HepG2 (cell line): ENCODE results near the gene EIF3B. TPM values are rescaled to one million over a fixed set of nuclear protein-coding genes. Genes with fewer than 3 reads are reported as not detected.

ENCODE experiments used
- ELF1 ChIP-seq: sonication (generic); formaldehyde crosslinking; IDR thresholded peaks from 2 replicates; pipeline ENCODE4 v1.4.0; 2020; ENCODE audit warnings: missing genetic modification reagents
- FOXC1 ChIP-seq: sonication (generic); formaldehyde crosslinking; IDR thresholded peaks from 2 replicates; pipeline ENCODE4 v1.8.0; 2022; ENCODE audit warnings: mild to moderate bottlenecking, missing genetic modification reagents, borderline replicate concordance
- HOXA9 ChIP-seq: sonication (generic); formaldehyde crosslinking; IDR thresholded peaks from 2 replicates; pipeline ENCODE4 v1.8.1; 2022; ENCODE audit warnings: missing genetic modification reagents, mild to moderate bottlenecking, moderate library complexity, borderline replicate concordance
- JUNB ChIP-seq: sonication (generic); formaldehyde crosslinking; IDR thresholded peaks from 2 replicates; pipeline ENCODE4 v1.8.0; 2022; ENCODE audit warnings: missing genetic modification reagents, mild to moderate bottlenecking, borderline replicate concordance
- MAFG ChIP-seq: sonication (generic); formaldehyde crosslinking; IDR thresholded peaks from 2 replicates; pipeline ENCODE4 v1.5.1; 2020; ENCODE audit warnings: mild to moderate bottlenecking, missing genetic modification reagents
- MAFK ChIP-seq, 2 experiments: IDR thresholded peaks in 1 of 2; conservative IDR thresholded peaks in 1 of 2; 2 replicates each; pipeline ENCODE4 v1.6.1; 2011; ENCODE audit warnings: improper control_type of control experiment in 2 of 2, low read length in 2 of 2
- NONO ChIP-seq, 2 experiments: fragments of 450-650 bp in 1 of 2; sonication (generic) in 1 of 2; formaldehyde crosslinking in 1 of 2; IDR thresholded peaks in 1 of 2; conservative IDR thresholded peaks in 1 of 2; 2 replicates each; pipeline versions ENCODE4 v1.6.1 to v1.8.0; 2017 to 2022; ENCODE audit warnings: mild to moderate bottlenecking in 1 of 2, missing genetic modification reagents in 1 of 2, moderate library complexity in 1 of 2
- PHB2 ChIP-seq: fragments of 450-650 bp; IDR thresholded peaks from 2 replicates; pipeline ENCODE4 v1.6.1; 2018; ENCODE audit not compliant: partially characterized antibody
- PHF8 ChIP-seq: sonication (generic); formaldehyde crosslinking; IDR thresholded peaks from 2 replicates; pipeline ENCODE4 v1.5.0; 2020; ENCODE audit warnings: missing genetic modification reagents
- RAD21 ChIP-seq: fragments of 450-650 bp; formaldehyde crosslinking; IDR thresholded peaks from 2 replicates; pipeline ENCODE4 v1.5.0; 2020; ENCODE audit warnings: mild to moderate bottlenecking
- RBFOX2 ChIP-seq: fragments of 200-400 bp; formaldehyde crosslinking; IDR thresholded peaks from 2 replicates; pipeline ENCODE4 v1.6.1; 2017; ENCODE audit warnings: low read depth, mild to moderate bottlenecking, low read length
- REXO4 ChIP-seq: sonication (generic); formaldehyde crosslinking; IDR thresholded peaks from 2 replicates; pipeline ENCODE4 v1.8.0; 2022; ENCODE audit warnings: missing genetic modification reagents, mild to moderate bottlenecking, borderline replicate concordance
- SYNCRIP ChIP-seq: fragments of 200-400 bp; formaldehyde crosslinking; IDR thresholded peaks from 2 replicates; pipeline ENCODE4 v1.6.1; 2018; ENCODE audit warnings: mild to moderate bottlenecking, low read depth, low read length; ENCODE audit not compliant: insufficient read depth
- USF2 ChIP-seq, 2 experiments: sonication (generic) in 1 of 2; formaldehyde crosslinking in 1 of 2; IDR thresholded peaks; 2 replicates each; pipeline versions ENCODE4 v1.5.1 to v1.6.1; 2011 to 2020; ENCODE audit warnings: borderline replicate concordance in 1 of 2, low read depth in 1 of 2, low read length in 1 of 2, mild to moderate bottlenecking in 1 of 2, missing genetic modification reagents in 1 of 2, moderate library complexity in 1 of 2
- YEATS4 ChIP-seq: sonication (generic); formaldehyde crosslinking; IDR thresholded peaks from 2 replicates; pipeline ENCODE4 v1.4.0; 2020; ENCODE audit warnings: missing genetic modification reagents, borderline replicate concordance
- ZBTB7A ChIP-seq: sonication (generic); formaldehyde crosslinking; IDR thresholded peaks from 2 replicates; pipeline ENCODE4 v1.8.0; 2022; ENCODE audit warnings: mild to moderate bottlenecking, missing genetic modification reagents
- ZNF20 ChIP-seq: sonication (generic); formaldehyde crosslinking; IDR thresholded peaks from 2 replicates; pipeline ENCODE4 v1.4.0; 2020; ENCODE audit warnings: mild to moderate bottlenecking, moderate library complexity, missing genetic modification reagents
- ZNF256 ChIP-seq: sonication (generic); formaldehyde crosslinking; conservative IDR thresholded peaks from 2 replicates; pipeline ENCODE4 v1.4.0; 2020; ENCODE audit warnings: missing genetic modification reagents
- ZNF260 ChIP-seq: sonication (generic); formaldehyde crosslinking; IDR thresholded peaks from 2 replicates; pipeline ENCODE4 v1.4.0; 2020; ENCODE audit warnings: missing genetic modification reagents, low read depth, mild to moderate bottlenecking, borderline replicate concordance
- ZNF292 ChIP-seq: sonication (generic); formaldehyde crosslinking; IDR thresholded peaks from 2 replicates; pipeline ENCODE4 v1.8.1; 2022; ENCODE audit warnings: mild to moderate bottlenecking, low read depth, missing genetic modification reagents, borderline replicate concordance
- ZNF296 ChIP-seq: sonication (generic); formaldehyde crosslinking; conservative IDR thresholded peaks from 2 replicates; pipeline ENCODE4 v1.5.0; 2020; ENCODE audit warnings: mild to moderate bottlenecking, missing genetic modification reagents
- ZNF382 ChIP-seq: sonication (generic); formaldehyde crosslinking; IDR thresholded peaks from 2 replicates; pipeline ENCODE4 v1.5.0; 2020; ENCODE audit warnings: missing genetic modification reagents, mild to moderate bottlenecking, borderline replicate concordance
- ZNF543 ChIP-seq: sonication (generic); formaldehyde crosslinking; IDR thresholded peaks from 2 replicates; pipeline ENCODE4 v1.4.0; 2020; ENCODE audit warnings: mild to moderate bottlenecking, missing genetic modification reagents
- ZNF572 ChIP-seq: sonication (generic); formaldehyde crosslinking; IDR thresholded peaks from 2 replicates; pipeline ENCODE4 v1.5.1; 2020; ENCODE audit warnings: mild to moderate bottlenecking, missing genetic modification reagents
- ZNF652 ChIP-seq: IDR thresholded peaks from 2 replicates; pipeline ENCODE4 v1.6.1; 2016; ENCODE audit warnings: low read depth, borderline replicate concordance
- ZNF772 ChIP-seq: sonication (generic); formaldehyde crosslinking; IDR thresholded peaks from 2 replicates; pipeline ENCODE4 v1.5.0; 2020; ENCODE audit warnings: mild to moderate bottlenecking, missing genetic modification reagents
- polyA plus RNA-seq, 8 experiments: library from polyadenylated mRNA; depleted of rRNA in 3 of 8; stranded (reverse) in 7 of 8; unstranded in 1 of 8; fragments of >200 nt; fragmentation: Illumina TruSeq in 4 of 8; extraction: Trizol in 4 of 8; gene quantifications; 2 replicates each; pipeline versions ENCODE4 v1.2.1 to v1.2.3, GENCODE V29; 2011 to 2016; ENCODE audit warnings: low read depth in 4 of 8, missing spikeins in 1 of 8, mixed read lengths in 1 of 8; ENCODE audit not compliant: insufficient read depth in 1 of 8
- total RNA-seq, 5 experiments: library from RNA; depleted of rRNA; stranded (reverse); fragments of >200 nt; fragmentation: Illumina TruSeq; extraction: Trizol; gene quantifications; 2 replicates each; pipeline ENCODE4 v1.2.3, GENCODE V29; 2016; ENCODE audit warnings: low read depth in 1 of 5
- TF ChIP-seq, protein P1 (sequence below): sonication (generic); formaldehyde crosslinking; IDR thresholded peaks from 2 replicates; pipeline ENCODE4 v1.4.0; 2020; ENCODE audit warnings: missing genetic modification reagents, low read depth, mild to moderate bottlenecking, borderline replicate concordance

Gene EIF3B
- total and polyA plus RNA-seq, 2 of the 13 experiments (the other 11 are each of a cell fraction or from before 2014, with no cell fraction given) = 92.2 to 241 TPM

- TF ChIP-seq USF2 (IDR thresholded peaks at IDR 0.05; ENCODE audit: low read depth, low read length) (no peak), USF2 (CRISPR knock-in tag; IDR thresholded peaks at IDR 0.05; ENCODE audit: borderline replicate concordance) (no peak), HOXA9 (CRISPR knock-in tag) (no peak), ZNF296 (CRISPR knock-in tag) (no peak), ZNF260 (CRISPR knock-in tag) (no peak), ZBTB7A (CRISPR knock-in tag) (0 out of 2 replicates have a peak, but pooled peaks have one; percentile 27), MAFG (CRISPR knock-in tag) (no peak), ZNF292 (no peak), MAFK (conservative IDR thresholded peaks at IDR 0.05 in 1 of 2, IDR thresholded peaks at IDR 0.05 in 1 of 2; ENCODE audit: low read length in 2 of 2) (no peak), ZNF256 (CRISPR knock-in tag) (no peak), RBFOX2 (peak; percentile 42), ZNF382 (no peak), RAD21 (CRISPR knock-in tag) (no peak), JUNB (no peak), ELF1 (CRISPR knock-in tag) (no peak), ZNF772 (peak; percentile 58; the same call in 1 of the 2 replicates), PHF8 (peak; percentile 27; the same call in 1 of the 2 replicates), FOXC1 (CRISPR knock-in tag) (no peak), REXO4 (CRISPR knock-in tag) (no peak), PHB2 (no peak), ZNF543 (CRISPR knock-in tag) (no peak), SYNCRIP (no peak), ZNF20 (no peak), YEATS4 (0 out of 2 replicates have a peak, but pooled peaks have one; percentile 28), ZNF652 (CRISPR knock-in tag) (no peak), NONO (IDR thresholded peaks at IDR 0.05) (no peak), NONO (CRISPR knock-in tag; conservative IDR thresholded peaks at IDR 0.05) (no peak), ZNF572 (no peak)
- TF ChIP-seq, protein P1, sequence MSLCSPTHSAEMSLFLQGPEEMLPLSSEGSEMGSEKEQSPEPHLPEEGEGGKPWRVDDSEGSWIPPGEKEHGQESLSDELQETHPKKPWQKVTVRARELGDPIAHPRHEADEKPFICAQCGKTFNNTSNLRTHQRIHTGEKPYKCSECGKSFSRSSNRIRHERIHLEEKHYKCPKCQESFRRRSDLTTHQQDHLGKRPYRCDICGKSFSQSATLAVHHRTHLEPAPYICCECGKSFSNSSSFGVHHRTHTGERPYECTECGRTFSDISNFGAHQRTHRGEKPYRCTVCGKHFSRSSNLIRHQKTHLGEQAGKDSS (CRISPR knock-in tag) = no peak
These were observed 49.4 kb downstream of the EIF3B start (continued) for GRCh38 chr7:2403718-2404648.
